ENCODE data around the gene APBA1.

The APBA1 gene

GRCh38 chr9:69391487-69391886 is 280.7 kb downstream of the APBA1 start:
- DNase-seq (ENCODE audit: low read depth) = no peak
- H3K4me3 ChIP-seq (ENCODE audit: low read length) = no peak overlapping the region
- TF ChIP-seq CTCF (conservative IDR thresholded peaks at IDR 0.05; ENCODE audit: low read depth, low read length) = no peak

GRCh38 chr9:69389437-69389995 is 282.7 kb downstream of the APBA1 start:
- no peak for TF ChIP-seq CTCF (conservative IDR thresholded peaks at IDR 0.05; ENCODE audit: low read depth, low read length)
- H3K4me3 ChIP-seq (ENCODE audit: low read length) = no peak overlapping the region
- no peak for DNase-seq (ENCODE audit: low read depth)

- no peak for DNase-seq (ENCODE audit: low read depth)
- no peak overlapping the region for H3K4me3 ChIP-seq (ENCODE audit: low read length)
- no peak for TF ChIP-seq CTCF (conservative IDR thresholded peaks at IDR 0.05; ENCODE audit: low read depth, low read length)
Observed at GRCh38 chr9:69388596-69388995, 283.6 kb downstream of the APBA1 start.

- no peak for DNase-seq (ENCODE audit: low read depth)
- H3K4me3 ChIP-seq (ENCODE audit: low read length) = no peak overlapping the region
- TF ChIP-seq CTCF (conservative IDR thresholded peaks at IDR 0.05; ENCODE audit: low read depth, low read length) = no peak
Observed at GRCh38 chr9:69386651-69387050, 285.5 kb downstream of the APBA1 start.

GRCh38 chr9:69385581-69386033 is 286.6 kb downstream of the APBA1 start:
- DNase-seq (ENCODE audit: low read depth) = no peak
- H3K4me3 ChIP-seq (ENCODE audit: low read length) = no peak overlapping the region
- no peak for TF ChIP-seq CTCF (conservative IDR thresholded peaks at IDR 0.05; ENCODE audit: low read depth, low read length)

- no peak for DNase-seq (ENCODE audit: low read depth)
- no peak for TF ChIP-seq CTCF (conservative IDR thresholded peaks at IDR 0.05; ENCODE audit: low read depth, low read length)
- H3K4me3 ChIP-seq (ENCODE audit: low read length) = no peak overlapping the region
Observed at GRCh38 chr9:69382135-69382534, 290.0 kb downstream of the APBA1 start.

- no peak for TF ChIP-seq CTCF (conservative IDR thresholded peaks at IDR 0.05; ENCODE audit: low read depth, low read length)
Observed at GRCh38 chr9:69380811-69381210, 291.4 kb downstream of the APBA1 start.

More at GRCh38 chr9:69380811-69381210, 291.4 kb downstream of the APBA1 start:
- H3K4me3 ChIP-seq (ENCODE audit: low read length) = no peak overlapping the region
- DNase-seq (ENCODE audit: low read depth) = no peak
